Measurements from ENCODE around the gene MTRFR. TPM values are rescaled to one million over a fixed set of nuclear protein-coding genes. Genes with fewer than 3 reads are reported as not detected.
A peak's percentile ranks its signal among the peaks of the same experiment; 100 is the strongest.

MTRFR gene
- total RNA-seq, 1 donor from 2014 or later: 19.2 TPM

DNA sequence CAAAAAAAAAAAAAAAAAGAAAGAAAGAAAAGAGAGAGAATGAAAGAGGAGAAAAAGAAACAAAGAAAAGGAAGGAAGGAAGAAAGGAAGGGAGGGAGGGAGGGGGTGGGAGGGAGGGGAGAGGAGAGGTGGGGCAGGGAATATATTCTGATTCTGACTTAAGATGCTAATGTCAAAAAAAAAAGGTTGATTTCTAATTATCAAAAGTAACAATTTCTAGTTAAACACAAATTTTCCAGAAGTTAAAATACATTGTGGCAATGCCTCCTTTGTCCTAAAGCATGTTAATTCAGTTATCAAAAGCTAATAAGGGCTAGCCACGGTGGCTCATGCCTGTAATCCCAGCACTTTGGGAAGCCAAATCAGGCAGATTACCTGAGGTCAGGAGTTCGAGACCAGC, 7.8 kb upstream of the MTRFR start:
- no peak for TF ChIP-seq CTCF (IDR thresholded peaks at IDR 0.05; ENCODE audit: insufficient read depth, low read length, severe bottlenecking)

GRCh38 chr12:123227581-123228258, 5.5 kb upstream of the MTRFR start:
- H3K36me3 ChIP-seq (ENCODE audit: control insufficient read depth, insufficient read depth, low read length): no peaks in the 10 kb centered on the region
- no peak for FAIRE-seq
- no peak for DNase-seq (ENCODE audit: low read depth)
- H3K4me3 ChIP-seq (ENCODE audit: low read depth, low read length): no peak overlapping the region
- no peak for TF ChIP-seq CTCF (IDR thresholded peaks at IDR 0.05; ENCODE audit: insufficient read depth, low read length, severe bottlenecking)
- no peaks in the 10 kb centered on the region for H3K27me3 ChIP-seq (ENCODE audit: control insufficient read depth, insufficient read depth, low read length)

More for the DNA sequence above, 7.8 kb upstream of the MTRFR start:
- H3K4me3 ChIP-seq (ENCODE audit: low read depth, low read length): no peak overlapping the region
- FAIRE-seq (no peak), DNase-seq (ENCODE audit: low read depth) (no peak)
- no peaks in the 10 kb centered on the region for H3K27me3 ChIP-seq (ENCODE audit: control insufficient read depth, insufficient read depth, low read length)
- no peaks in the 10 kb centered on the region for H3K36me3 ChIP-seq (ENCODE audit: control insufficient read depth, insufficient read depth, low read length)

GRCh38 chr12:123229051-123229450, 4.2 kb upstream of the MTRFR start:
- FAIRE-seq (no peak), DNase-seq (ENCODE audit: low read depth) (no peak)
- Histone ChIP-seq H3K27me3 (ENCODE audit: control insufficient read depth, insufficient read depth, low read length) (no peaks in the 10 kb centered on the region), H3K36me3 (ENCODE audit: control insufficient read depth, insufficient read depth, low read length) (no peaks in the 10 kb centered on the region), H3K4me3 (ENCODE audit: low read depth, low read length) (no peak overlapping the region)
- TF ChIP-seq CTCF (IDR thresholded peaks at IDR 0.05; ENCODE audit: insufficient read depth, low read length, severe bottlenecking): no peak

- peak overlapping the region; percentile 72 for H3K4me3 ChIP-seq (ENCODE audit: low read depth, low read length)
- FAIRE-seq: no peak
- H3K36me3 ChIP-seq (ENCODE audit: control insufficient read depth, insufficient read depth, low read length): peaks cover 1% of the 10 kb centered on the region
- H3K27me3 ChIP-seq (ENCODE audit: control insufficient read depth, insufficient read depth, low read length): no peaks in the 10 kb centered on the region
- DNase-seq (ENCODE audit: low read depth): no peak
- TF ChIP-seq CTCF (IDR thresholded peaks at IDR 0.05; ENCODE audit: insufficient read depth, low read length, severe bottlenecking): no peak
Measured at GRCh38 chr12:123231931-123232330, 1.3 kb upstream of the MTRFR start.

- Histone ChIP-seq H3K27me3 (ENCODE audit: control insufficient read depth, insufficient read depth, low read length) (no peaks in the 10 kb centered on the region), H3K4me3 (ENCODE audit: low read depth, low read length) (peak overlapping the region; percentile 72), H3K36me3 (ENCODE audit: control insufficient read depth, insufficient read depth, low read length) (peaks cover 1% of the 10 kb centered on the region)
- DNase-seq (ENCODE audit: low read depth): no peak
- FAIRE-seq: no peak
- no peak for TF ChIP-seq CTCF (IDR thresholded peaks at IDR 0.05; ENCODE audit: insufficient read depth, low read length, severe bottlenecking)
Measured at GRCh38 chr12:123232472-123232806, 797 bp upstream of the MTRFR start.
